GM18520 (cell line): ENCODE data around the gene ALPG.
"Not testable (repeated sequence)": the region's sequence is repeated elsewhere in the genome, so short reads cannot be mapped to it uniquely, and the experiment has no call there.

Source experiments
- ATAC-seq: cut with Tn5 transposase; IDR thresholded peaks from one replicate; pipeline ENCODE4 v1.9.1; 2021; ENCODE audit not compliant: unreplicated experiment

Gene ALPG

DNA sequence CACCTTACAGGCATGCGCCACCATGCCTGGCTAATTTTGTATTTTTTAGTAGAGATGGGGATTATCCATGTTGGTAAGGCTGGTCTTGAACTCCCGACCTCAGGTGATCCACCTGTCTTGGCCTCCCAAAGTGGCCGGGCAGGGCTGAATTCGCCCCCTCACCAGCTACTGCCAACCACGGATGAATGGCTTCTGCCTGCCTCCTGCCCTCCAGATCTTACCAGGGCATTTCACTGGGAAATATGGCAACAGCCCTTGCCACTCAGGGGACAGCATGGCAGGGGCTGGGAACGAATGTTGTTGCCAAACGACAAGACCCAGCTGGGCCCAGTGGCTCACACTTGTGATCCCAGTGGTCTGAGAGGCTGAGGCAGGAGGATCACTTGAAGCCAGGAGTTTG is 29.9 kb upstream of the ALPG start:
- ATAC-seq = no peak

DNA sequence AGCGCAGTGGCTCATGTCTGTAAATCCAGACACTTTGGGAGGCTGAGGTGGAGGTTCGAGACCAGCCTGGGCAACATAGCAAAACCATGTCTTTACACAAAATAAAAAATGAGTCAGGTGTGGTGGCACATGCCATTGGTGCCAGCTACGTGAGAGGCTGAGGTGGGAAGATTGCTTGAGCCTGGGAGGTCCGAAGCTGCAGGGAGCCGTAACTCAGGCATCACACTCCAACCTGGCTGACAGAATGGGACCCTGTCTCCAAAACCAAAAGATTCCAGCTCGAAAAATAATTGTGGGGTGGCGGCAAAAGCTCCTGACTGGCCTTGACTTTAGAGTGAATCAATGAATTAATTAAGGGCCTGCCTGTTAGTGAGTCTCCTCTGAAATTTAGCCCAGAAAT is 29.3 kb upstream of the ALPG start:
- no peak for ATAC-seq

DNA sequence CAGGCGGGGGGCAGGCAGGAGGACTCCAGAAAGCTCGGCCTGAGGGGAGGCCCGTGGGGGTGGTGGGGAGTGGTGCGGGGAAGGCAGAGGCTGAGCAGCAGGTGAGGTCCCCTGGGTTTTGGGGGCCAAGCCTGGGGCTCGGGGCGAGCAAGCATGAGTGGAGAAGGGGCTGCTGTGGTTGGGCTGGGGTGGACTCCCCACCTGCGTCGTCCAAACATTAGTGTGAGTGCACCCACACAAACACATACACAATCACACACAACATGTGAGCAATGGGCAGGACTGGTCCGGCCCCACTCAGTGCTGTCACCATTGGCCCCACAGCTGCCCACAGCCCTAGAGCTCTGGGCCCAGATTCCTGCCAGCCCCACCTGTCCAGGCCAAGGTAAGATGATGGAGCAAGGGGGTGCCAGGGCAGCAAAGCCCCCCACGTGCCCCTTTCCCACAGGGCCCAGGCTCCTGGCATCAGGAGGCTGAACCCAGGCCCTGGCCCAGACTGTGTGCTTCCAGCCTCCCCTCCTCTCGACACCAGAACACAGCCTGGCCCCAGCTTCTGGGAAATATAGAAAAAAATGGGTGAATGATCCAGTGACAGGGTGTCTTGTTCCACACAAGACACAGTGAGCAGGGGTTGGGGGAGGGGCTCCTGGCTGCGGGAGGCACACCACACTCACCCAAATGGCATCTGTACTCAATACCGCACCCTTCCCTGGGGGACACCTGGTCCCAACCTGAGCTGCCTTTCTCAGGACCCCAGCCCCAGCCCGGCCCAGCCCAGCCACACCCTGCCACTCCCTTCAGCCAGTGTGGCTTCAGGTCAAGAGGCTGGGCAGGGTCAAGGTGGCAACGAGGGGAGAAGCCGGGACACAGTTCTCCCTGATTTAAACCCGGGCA is 28.6 kb upstream of the ALPG start:
- no peak for ATAC-seq

DNA sequence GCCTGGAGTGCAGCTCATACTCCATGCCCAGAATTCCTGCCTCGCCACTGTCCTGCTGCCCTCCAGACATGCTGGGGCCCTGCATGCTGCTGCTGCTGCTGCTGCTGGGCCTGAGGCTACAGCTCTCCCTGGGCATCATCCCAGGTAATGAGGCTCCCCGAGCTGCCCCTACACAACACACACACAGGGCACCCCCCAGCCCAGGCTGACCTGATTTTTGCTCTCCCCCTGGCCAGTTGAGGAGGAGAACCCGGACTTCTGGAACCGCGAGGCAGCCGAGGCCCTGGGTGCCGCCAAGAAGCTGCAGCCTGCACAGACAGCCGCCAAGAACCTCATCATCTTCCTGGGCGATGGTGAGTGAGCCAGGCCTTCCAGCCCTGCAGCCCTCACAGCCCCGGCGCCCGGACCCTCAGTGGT is 27.9 kb upstream of the ALPG start, which contains the start of gene ALPP:
Gene ALPP (plus strand): TSS at position 17 of the 417 bp plus-strand sequence. CDS start 52 bp downstream, at position 69.
- not testable (repeated sequence) for ATAC-seq

DNA sequence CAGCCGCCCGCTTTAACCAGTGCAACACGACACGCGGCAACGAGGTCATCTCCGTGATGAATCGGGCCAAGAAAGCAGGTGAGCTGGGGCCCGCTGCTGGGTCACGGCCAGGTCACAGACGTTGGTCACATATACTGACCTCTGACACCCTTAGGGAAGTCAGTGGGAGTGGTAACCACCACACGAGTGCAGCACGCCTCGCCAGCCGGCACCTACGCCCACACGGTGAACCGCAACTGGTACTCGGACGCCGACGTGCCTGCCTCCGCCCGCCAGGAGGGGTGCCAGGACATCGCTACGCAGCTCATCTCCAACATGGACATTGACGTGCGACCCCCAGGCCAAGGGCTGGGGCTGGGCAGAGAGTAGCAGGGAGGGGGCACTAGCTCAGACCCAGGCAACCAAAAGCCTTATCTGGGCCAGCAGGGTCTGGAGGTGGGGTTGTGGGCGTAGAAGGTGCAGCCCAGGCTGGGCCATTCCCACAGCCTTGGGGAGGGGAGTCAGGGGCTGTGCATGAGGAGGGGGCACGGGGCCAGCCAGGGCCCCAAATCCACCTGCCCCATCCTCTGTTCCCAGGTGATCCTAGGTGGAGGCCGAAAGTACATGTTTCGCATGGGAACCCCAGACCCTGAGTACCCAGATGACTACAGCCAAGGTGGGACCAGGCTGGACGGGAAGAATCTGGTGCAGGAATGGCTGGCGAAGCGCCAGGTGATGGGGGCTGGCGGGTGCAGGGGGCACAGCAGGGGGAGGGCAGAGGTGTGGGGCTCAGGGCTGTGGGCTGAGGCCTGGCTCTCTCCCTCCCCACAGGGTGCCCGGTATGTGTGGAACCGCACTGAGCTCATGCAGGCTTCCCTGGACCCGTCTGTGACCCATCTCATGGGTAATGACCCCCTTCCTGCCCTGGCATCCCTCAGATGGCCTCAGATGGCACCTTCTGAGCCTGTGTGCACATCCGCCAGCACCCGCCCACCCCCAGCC is 26.7 kb upstream of the ALPG start:
- ATAC-seq = not testable (repeated sequence)

DNA sequence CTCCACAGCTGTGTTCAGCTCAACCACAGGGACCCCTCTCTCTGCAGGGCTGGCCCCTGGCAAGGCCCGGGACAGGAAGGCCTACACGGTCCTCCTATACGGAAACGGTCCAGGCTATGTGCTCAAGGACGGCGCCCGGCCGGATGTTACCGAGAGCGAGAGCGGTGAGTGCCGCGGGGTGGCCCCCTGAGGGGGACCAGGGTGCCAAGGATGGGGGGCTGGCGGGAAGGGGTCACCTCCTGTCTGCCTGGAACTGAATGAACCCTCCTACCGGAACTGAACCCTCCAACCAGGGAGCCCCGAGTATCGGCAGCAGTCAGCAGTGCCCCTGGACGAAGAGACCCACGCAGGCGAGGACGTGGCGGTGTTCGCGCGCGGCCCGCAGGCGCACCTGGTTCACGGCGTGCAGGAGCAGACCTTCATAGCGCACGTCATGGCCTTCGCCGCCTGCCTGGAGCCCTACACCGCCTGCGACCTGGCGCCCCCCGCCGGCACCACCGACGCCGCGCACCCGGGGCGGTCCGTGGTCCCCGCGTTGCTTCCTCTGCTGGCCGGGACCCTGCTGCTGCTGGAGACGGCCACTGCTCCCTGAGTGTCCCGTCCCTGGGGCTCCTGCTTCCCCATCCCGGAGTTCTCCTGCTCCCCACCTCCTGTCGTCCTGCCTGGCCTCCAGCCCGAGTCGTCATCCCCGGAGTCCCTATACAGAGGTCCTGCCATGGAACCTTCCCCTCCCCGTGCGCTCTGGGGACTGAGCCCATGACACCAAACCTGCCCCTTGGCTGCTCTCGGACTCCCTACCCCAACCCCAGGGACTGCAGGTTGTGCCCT is 25.2 kb upstream of the ALPG start:
- not testable (repeated sequence) for ATAC-seq

DNA sequence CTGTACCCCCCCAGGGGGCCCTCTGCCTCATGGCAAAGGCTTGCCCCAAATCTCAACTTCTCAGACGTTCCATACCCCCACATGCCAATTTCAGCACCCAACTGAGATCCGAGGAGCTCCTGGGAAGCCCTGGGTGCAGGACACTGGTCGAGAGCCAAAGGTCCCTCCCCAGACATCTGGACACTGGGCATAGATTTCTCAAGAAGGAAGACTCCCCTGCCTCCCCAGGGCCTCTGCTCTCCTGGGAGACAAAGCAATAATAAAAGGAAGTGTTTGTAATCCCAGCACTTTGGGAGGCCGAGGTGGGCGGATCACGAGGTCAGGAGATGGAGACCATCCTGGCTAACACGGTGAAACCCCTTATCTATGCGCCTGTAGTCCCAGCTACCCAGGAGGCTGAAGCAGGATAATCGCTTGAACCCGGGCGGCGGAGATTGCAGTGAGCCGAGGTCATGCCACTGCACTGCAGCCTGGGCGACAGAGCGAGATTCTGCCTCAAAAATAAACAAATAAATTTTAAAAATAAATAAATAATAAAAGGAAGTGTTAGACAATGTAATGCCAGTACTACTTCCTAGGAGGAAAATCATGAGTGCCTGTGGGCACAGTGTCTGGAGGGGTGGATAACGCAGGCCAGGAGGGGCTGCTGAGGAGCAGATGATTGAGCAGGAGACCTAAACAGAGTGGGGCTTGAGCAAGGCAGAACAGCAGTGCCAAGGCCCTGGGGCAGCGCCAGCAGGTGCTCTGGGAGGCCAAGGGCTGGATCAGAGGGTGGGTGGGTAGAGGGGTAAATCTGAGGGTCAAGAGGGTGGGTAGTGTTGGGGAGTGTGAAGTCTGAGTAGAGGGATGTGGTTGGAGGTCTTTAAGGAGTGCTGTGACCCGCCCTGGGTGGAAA is 24.1 kb upstream of the ALPG start:
- no peak for ATAC-seq

DNA sequence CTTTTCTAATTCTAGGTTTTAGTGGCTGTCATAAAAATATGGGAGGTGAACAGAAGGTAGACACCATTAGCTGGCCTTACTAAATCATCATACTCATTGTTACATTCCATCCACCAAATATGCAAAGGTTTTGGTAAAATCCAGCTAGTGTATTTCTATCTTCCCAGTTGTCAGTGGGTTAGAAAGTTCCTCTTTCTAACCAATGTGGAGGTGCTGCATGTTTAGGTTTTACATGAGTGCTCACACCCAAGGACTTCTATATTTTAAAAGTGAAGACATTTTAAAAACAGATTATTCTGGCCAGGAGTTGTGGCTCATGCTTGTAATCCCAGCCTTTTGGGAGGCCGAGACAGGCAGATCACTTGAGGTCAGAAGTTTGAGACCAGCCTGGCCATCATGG is 22.2 kb upstream of the ALPG start:
- no peak for ATAC-seq

DNA sequence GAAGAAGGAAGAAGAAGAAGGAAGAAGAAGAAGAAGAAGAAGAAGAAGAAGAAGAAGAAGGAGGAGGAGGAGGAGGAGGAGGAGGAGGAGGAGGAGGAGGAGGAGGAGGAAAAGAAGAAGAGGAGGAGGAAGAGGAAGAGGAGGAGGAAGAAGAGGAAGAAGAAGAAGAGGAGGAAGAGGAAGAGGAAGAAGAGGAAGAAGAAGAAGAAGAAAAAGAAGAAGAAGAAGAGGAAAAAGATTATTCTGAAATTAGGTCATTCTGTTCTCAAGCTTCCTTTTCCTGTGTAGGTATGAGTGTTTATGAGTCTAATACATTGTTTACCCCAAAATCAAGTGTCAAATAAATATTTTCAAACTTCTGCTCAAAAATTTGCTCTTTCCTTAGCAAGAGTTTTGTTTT is 21.6 kb upstream of the ALPG start:
- not testable (repeated sequence) for ATAC-seq

DNA sequence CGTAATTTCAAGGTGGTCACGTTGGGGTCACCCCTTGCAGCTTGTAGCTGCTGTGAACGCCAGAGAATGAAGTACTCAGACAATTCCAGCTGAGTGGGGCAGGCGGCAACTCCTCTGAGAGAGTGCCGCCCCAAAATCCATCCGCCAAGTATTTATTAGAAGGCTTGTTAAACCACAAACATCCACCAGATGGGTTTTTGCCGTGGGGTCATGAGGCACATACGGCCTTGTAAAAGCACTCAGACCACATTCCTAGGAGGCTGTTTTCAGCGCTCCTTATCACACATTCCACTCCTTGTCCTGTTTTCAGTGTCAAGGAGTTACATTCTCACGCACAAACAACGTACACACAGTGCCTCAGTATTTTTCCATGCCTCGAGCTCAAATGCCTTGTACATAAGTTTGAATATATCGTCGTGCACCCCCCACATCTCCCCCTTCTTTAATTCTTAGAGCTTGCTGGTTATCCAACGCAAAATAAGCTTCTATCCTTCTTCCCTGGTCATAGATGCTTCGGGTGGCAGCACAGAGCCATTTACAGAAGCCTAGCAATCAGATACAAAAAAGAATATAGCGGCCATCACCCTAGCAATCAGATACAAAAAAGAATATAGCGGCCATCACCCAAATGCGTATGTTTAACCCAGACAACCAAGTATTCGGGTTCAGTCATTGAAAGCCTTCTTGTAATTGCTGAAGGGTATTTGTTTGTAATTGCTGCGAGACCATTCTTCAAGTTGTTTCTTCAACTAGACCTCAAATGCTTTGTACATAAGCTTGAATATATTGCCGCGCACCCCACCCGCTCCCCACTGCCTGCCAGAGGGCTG is 20.8 kb upstream of the ALPG start:
- ATAC-seq = no peak

DNA sequence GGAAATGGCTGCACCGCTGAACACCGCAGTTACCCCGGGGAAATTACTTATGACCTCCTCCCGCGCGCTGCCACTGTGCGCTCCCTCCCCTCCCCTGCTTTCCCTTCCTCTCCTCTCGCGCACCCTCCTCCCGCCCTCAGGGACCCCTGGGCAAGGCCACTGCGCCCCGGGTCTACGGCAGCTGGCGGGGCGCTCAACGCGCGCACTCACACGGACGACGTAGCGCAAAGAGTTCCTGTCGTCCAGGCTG is 20.2 kb upstream of the ALPG start:
- no peak for ATAC-seq

DNA sequence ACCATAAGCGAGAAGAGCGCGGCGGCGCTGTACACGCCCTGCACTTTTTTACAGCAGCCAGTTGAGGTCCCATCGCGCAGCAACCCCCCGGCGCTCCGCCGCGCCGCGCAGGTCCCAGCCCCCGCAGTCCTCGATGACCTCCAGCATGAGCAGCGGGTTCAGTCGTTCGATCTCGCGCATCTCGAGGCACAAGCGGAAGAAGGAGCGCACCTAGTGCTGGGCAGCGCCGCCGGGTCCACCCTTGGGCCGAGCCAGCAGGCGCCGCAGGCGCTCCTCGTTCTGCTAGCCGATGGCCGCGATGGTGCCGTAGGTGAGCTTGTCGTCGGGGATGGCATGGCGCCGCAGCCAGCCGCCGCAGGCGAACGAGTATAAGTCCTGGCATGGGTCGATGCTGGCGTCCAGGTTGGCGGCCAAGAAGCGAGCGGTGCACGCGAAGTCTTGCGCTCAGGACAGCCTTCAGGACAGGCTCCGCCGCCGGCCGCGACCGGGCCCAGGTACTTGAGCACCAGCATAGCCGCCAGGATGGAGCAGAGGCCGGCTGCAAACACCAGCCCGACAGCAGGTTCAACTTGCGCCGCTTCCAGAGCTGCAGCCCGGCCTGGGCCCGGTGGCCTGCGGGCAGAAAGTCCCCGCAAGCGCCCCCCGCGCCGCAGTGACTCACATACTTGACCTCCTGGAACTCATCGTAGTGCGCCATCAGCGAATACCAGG is 19.7 kb upstream of the ALPG start:
- no peak for ATAC-seq

DNA sequence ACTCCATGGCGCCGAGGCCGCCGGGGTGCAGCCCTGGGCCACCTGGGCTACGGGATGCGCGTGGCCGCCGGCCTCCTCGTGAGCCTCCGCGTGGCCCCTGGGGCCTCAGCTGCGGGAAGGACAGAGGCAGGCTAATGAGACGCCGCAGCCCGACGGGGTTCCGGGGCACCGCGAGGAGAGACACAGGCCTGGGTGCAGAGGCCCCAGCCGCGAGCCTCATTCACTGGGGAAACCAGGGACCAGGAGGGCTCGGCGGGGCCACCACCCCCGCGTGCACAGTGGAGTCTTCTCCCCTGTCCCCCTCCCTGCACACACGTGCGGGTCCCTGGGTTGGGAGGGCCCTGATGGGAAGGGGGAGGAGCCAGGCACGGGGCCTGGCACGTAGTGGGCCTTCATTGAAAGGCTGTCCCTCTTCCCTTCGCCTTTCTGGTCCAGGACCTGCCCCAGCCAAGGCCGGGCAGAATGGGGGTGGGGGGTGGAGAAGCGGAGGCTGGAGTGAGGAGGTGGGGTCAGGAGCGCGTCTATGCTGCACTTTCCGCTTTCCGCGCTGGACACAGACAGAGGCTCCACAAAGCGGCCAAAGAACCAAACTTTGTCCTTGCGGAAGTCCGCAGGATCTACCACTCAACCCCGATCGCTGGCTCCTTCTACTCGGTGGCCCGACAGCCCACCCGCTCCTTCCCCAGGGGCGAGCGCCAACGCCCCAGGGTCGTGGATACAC is 19.0 kb upstream of the ALPG start:
- no peak for ATAC-seq

DNA sequence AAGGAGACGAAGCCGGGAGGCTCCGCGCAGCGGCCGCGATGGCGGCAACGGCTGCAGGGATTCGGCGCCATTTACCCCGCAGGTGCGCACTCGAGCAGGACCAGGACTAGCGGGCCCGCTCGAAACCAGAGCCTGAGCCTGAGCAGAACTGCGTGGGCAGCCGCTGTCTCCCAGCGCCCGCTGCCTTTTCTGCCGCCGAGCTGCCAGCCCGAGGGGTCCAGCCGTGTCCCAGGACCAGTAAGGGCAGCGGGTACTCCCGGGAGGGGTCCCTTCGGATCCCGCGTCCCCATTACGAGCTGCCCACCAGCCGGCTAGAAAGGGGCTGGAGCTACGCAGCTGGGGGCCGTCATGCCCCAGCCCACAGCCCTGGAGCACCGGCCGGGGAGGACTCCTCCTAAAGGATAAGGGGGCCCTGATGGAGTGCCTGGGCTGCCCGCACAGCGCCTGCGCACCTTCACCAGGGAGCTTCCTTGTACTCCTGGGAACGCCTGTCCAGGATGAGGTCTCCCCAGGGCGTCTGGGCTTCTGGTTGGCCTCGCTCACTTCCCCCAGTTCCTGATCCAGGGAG is 18.2 kb upstream of the ALPG start:
- no peak for ATAC-seq

DNA sequence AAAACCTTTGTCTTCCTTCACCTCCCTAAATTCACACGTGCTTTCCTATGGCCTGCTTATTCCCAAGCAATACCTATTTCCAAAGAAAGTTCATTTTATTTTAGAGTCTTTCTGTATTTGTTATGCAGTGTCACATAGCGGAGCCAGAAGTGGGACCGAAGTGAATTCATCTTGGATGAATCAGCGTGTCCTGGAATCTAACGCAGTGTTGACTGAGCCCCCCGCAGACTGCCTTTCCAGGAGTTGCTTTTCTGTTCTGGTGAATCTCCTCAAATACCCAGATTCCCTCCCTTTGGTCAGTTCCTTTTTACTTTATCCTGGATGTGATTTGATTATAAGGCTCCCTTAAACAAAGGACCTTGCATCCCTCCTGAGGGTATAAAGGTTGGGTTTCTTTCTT is 17.3 kb upstream of the ALPG start:
- no peak for ATAC-seq

DNA sequence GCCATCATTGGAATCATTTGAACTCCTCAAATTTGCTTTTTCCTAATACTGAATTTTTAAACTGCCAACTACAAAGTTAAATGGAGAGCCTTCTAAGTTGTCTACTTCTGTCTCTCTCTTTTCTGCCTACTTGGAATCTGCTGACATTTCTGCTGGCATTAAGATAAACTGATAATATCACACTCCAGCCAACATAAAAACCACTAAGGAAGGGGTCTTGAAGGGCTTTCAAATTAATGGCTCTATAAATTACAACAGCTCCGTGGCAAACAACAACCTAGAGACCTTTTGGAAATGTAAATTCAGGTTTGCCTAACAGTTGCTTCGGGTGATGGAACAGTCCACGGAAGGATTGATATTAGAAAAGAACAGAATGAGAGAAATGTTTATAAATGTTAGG is 16.0 kb upstream of the ALPG start:
- no peak for ATAC-seq

DNA sequence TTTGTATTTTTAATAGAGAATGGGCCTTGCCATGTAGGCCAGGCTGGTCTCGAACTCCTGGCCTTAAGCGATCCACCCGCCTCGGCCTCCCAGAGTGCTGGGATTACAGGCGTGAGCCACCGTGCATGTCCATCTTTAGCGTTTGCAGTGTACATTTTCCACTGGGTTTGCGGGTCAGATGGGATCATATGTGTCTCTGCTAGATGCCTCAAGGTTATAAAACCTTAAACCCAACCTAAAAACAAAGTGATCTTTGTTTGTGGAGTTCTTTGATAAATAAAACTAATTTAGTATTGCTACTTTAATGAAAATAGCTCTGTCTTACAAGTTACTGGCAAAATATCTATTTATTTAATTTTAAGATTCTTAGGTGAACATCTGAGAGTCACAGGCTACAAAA is 13.1 kb upstream of the ALPG start:
- ATAC-seq = no peak

DNA sequence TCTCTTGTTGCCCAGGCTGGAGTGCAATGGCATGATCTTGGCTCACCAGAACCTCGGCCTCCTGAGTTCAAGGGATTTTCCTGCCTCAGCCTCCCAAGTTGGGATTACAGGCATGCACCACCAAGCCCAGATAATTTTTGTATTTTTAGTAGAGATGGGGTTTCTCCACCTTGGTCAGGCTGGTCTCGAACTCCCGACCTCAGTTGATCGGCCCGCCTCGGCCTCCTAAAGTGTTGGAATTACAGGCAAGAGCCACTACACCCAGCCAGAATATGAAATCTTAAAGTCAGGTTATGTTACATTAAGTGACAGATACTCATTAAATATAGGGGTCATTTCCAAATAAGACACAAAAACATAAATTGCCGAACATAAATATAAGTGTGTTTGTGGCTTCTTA is 12.2 kb upstream of the ALPG start:
- ATAC-seq = not testable (repeated sequence)
